Ascending aorta (tissue), 2 donors: ENCODE results near the gene GIPR. TPM values are rescaled to one million over a fixed set of nuclear protein-coding genes. Genes with fewer than 3 reads are reported as not detected.
"Not testable (repeated sequence)": the region's sequence is repeated elsewhere in the genome, so short reads cannot be mapped to it uniquely, and the experiment has no call there.

Experiments used
- DNase-seq, 2 donors: peaks; one replicate each; pipeline ENCODE4 v3.0.0-alpha.2; 2019; ENCODE audit warnings: low spot score in 2 of 2
- H3K27ac ChIP-seq, 2 donors: fragments of 200-600 bp; sonication (generic); one replicate each; pipeline ENCODE4 v1.5.1; 2016 to 2017; ENCODE audit warnings: mild to moderate bottlenecking in 1 of 2
- H3K27me3 ChIP-seq: fragments of 200-600 bp; sonication (generic); one replicate; pipeline ENCODE4 v1.5.1; 2017
- H3K36me3 ChIP-seq, 2 donors: fragments of 200-600 bp; sonication (generic); one replicate each; pipeline ENCODE4 v1.5.1; 2016
- H3K4me1 ChIP-seq, 2 donors: fragments of 200-600 bp; sonication (generic); one replicate each; pipeline ENCODE4 v1.5.1; 2016 to 2017; ENCODE audit warnings: mild to moderate bottlenecking in 1 of 2
- H3K4me3 ChIP-seq, 2 donors: fragments of 200-600 bp; sonication (generic); one replicate each; pipeline ENCODE4 v1.5.1; 2016 to 2017; ENCODE audit warnings: mild to moderate bottlenecking in 1 of 2
- H3K9me3 ChIP-seq, 2 donors: fragments of 200-600 bp; sonication (generic); one replicate each; pipeline ENCODE4 v1.5.1; 2016
- intact Hi-C: fragments of 100-400 bp; cut with DNase I; formaldehyde crosslinking; loops from one replicate; pipeline ENCODE4 v1.15.1; 2023
- total RNA-seq: library from RNA; depleted of rRNA; stranded (reverse); fragments of >200 nt; gene quantifications from one replicate; pipeline ENCODE4 v1.1.0, GENCODE V29; 2016
- TF ChIP-seq, protein P1 (sequence below), 3 experiments: fragments of 200-600 bp in 2 of 3; fragments of 450-650 bp in 1 of 3; sonication (generic) in 2 of 3; IDR thresholded peaks; one replicate each; pipeline ENCODE4 v1.5.1; 2016 to 2019; ENCODE audit warnings: antibody characterized with exemption in 3 of 3, mild to moderate bottlenecking in 1 of 3, moderate library complexity in 1 of 3

Gene GIPR
- total RNA-seq, 1 donor from 2014 or later, result not detected

- TF ChIP-seq, protein P1, sequence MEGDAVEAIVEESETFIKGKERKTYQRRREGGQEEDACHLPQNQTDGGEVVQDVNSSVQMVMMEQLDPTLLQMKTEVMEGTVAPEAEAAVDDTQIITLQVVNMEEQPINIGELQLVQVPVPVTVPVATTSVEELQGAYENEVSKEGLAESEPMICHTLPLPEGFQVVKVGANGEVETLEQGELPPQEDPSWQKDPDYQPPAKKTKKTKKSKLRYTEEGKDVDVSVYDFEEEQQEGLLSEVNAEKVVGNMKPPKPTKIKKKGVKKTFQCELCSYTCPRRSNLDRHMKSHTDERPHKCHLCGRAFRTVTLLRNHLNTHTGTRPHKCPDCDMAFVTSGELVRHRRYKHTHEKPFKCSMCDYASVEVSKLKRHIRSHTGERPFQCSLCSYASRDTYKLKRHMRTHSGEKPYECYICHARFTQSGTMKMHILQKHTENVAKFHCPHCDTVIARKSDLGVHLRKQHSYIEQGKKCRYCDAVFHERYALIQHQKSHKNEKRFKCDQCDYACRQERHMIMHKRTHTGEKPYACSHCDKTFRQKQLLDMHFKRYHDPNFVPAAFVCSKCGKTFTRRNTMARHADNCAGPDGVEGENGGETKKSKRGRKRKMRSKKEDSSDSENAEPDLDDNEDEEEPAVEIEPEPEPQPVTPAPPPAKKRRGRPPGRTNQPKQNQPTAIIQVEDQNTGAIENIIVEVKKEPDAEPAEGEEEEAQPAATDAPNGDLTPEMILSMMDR (IDR thresholded peaks at IDR 0.05), result no peak
These were observed 45.1 kb downstream of the GIPR start for GRCh38 chr19:45713141-45713540.

GRCh38 chr19:45715139-45715538 lies 47.1 kb downstream of the GIPR start:
- intact Hi-C loops, result no loop called here
- no peaks in the 10 kb centered on the region for H3K9me3 ChIP-seq
- TF ChIP-seq, protein P1 (IDR thresholded peaks at IDR 0.05), result no peak

More at GRCh38 chr19:45713141-45713540, 45.1 kb downstream of the GIPR start:
- Histone ChIP-seq H3K9me3 (no peaks in the 10 kb centered on the region), H3K4me3 (no peak overlapping the region), H3K36me3 (peaks cover 24 to 25% of the 10 kb centered on the region in 2 donors), H3K27ac (no peak overlapping the region), H3K4me1 (peaks cover 0 to 7% of the 10 kb centered on the region in 2 donors), H3K27me3 (no peaks in the 10 kb centered on the region)
- intact Hi-C loops, result no loop called here
- no peak for DNase-seq

GRCh38 chr19:45716359-45717130 lies 48.5 kb downstream of the GIPR start:
- TF ChIP-seq, protein P1 (IDR thresholded peaks at IDR 0.05), result no peak
- DNase-seq, result no peak
- peaks cover 0 to 11% of the 10 kb centered on the region in 2 donors for H3K4me1 ChIP-seq
- H3K27ac ChIP-seq, result peak overlapping the region; percentile 56 to 61
- intact Hi-C loops, result loop anchor here (1.0 kb wide), 3 partner anchors 14 to 53 kb away; partner anchors contain the start of genes FBXO46, QPCTL and SIX5
- peak overlapping the region; percentile 58 to 75 for H3K4me3 ChIP-seq
- peaks cover 16 to 17% of the 10 kb centered on the region in 2 donors for H3K36me3 ChIP-seq
- H3K27me3 ChIP-seq, result no peaks in the 10 kb centered on the region
- no peaks in the 10 kb centered on the region for H3K9me3 ChIP-seq

More at GRCh38 chr19:45715139-45715538, 47.1 kb downstream of the GIPR start:
- peaks cover 21 to 25% of the 10 kb centered on the region in 2 donors for H3K36me3 ChIP-seq
- H3K27me3 ChIP-seq, result no peaks in the 10 kb centered on the region
- DNase-seq, result no peak
- H3K4me1 ChIP-seq, result peaks cover 0 to 11% of the 10 kb centered on the region in 2 donors
- no peak overlapping the region for H3K27ac ChIP-seq
- no peak overlapping the region for H3K4me3 ChIP-seq

DNA sequence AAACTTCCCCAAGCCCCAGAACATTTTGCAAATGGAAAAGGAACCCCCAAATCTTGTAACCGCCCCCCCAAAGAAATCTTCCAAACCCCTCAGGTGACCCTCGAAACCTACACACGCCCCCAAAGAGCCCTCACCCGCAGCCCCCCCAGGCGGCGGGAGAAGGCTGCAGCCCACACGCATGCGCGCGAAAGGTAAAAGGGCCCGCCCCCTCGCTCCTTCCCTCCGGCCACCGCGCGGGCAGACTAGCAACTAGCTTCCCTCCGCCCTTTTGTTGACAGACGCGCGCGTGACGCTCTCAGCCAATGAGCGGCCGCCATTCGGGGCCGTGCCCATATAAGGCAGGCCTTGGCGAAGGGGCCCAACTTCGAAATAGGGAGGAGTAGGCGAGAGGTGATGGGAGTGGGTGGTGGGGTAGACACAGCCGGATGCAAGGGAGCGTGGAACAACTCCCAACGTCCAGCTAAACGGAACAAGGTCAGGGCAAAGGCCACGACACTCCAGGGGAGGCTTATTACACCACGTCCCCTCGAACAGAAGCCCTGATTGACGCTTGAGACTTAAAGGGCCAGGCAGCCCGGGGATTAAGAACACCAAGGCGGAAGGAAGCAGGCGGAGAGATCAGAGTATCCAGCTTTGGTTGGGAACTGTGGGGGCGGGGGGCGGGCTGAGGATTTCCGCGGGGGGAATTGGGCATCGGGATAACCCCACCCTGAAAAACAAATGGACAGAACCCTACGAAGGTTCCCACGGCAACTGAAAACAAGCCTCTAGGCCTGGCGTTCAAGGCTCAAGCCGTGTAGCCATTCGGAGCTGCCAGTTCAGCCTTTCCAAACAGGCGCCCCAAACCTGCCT lies 49.3 kb downstream of the GIPR start:
- H3K4me3 ChIP-seq, result peak overlapping the region; percentile 68 to 75
- peak; percentile 97 to 99 for DNase-seq
- no peaks in the 10 kb centered on the region for H3K27me3 ChIP-seq
- H3K4me1 ChIP-seq, result peaks cover 0 to 11% of the 10 kb centered on the region in 2 donors
- intact Hi-C loops, result loop anchor here (1.0 kb wide), 3 partner anchors 13 to 52 kb away; partner anchors contain the start of genes FBXO46, QPCTL and SIX5
- peaks cover 8 to 9% of the 10 kb centered on the region in 2 donors for H3K36me3 ChIP-seq
- H3K27ac ChIP-seq, result peak overlapping the region; percentile 75 to 92
- no peaks in the 10 kb centered on the region for H3K9me3 ChIP-seq
- TF ChIP-seq, protein P1 (IDR thresholded peaks at IDR 0.05), result peak in 2 of 3 experiments; percentile 24 to 38

- H3K27ac ChIP-seq, result peak overlapping the region; percentile 75 to 92
- TF ChIP-seq, protein P1 (IDR thresholded peaks at IDR 0.05), result no peak
- no peaks in the 10 kb centered on the region for H3K27me3 ChIP-seq
- no peaks in the 10 kb centered on the region for H3K9me3 ChIP-seq
- DNase-seq, result no peak
- H3K4me1 ChIP-seq, result peaks cover 0 to 11% of the 10 kb centered on the region in 2 donors
- peaks cover 0 to 6% of the 10 kb centered on the region in 2 donors for H3K36me3 ChIP-seq
- intact Hi-C loops, result loop anchor here (1.0 kb wide), 3 partner anchors 12 to 51 kb away; partner anchors contain the start of genes FBXO46, QPCTL and SIX5
- peak overlapping the region; percentile 68 to 75 for H3K4me3 ChIP-seq
These were observed 50.1 kb downstream of the GIPR start for GRCh38 chr19:45717983-45718650.

- H3K27ac ChIP-seq, H3K4me3 ChIP-seq, intact Hi-C loops, H3K36me3 ChIP-seq, H3K9me3 ChIP-seq, H3K27me3 ChIP-seq, DNase-seq: not testable (repeated sequence)
- peaks cover 0 to 11% of the 10 kb centered on the region in 2 donors for H3K4me1 ChIP-seq
These were observed 52.0 kb downstream of the GIPR start for GRCh38 chr19:45720065-45720464.

GRCh38 chr19:45728683-45729082 lies 60.7 kb downstream of the GIPR start:
- H3K4me1 ChIP-seq, H3K27ac ChIP-seq, intact Hi-C loops, H3K9me3 ChIP-seq, H3K27me3 ChIP-seq, DNase-seq, H3K36me3 ChIP-seq: not testable (repeated sequence)
- peak overlapping the region in 1 of 2 donors; percentile 89 for H3K4me3 ChIP-seq
